GM23338 (cell line): ENCODE measurements around the gene ZEB2. TPM values are rescaled to one million over a fixed set of nuclear protein-coding genes. Genes with fewer than 3 reads are reported as not detected.

Experiments used
- ATAC-seq: fragments of 200-7000 bp; cut with Tn5 transposase; 3 replicates; pipeline ENCODE4 v1.9.1; 2020
- DNase-seq: peaks from one replicate; pipeline ENCODE4 v3.0.0-alpha.2; 2015; ENCODE audit warnings: low spot score
- H2AFZ ChIP-seq: fragments of 200-600 bp; sonication (generic); 2 replicates; pipeline ENCODE4 v1.8.0; 2016; ENCODE audit warnings: antibody characterized with exemption, mild to moderate bottlenecking, moderate library complexity
- H3F3A ChIP-seq: fragments of 200-600 bp; sonication (generic); replicated peaks from 2 replicates; pipeline ENCODE4 v1.8.0; 2017; ENCODE audit warnings: antibody characterized with exemption, mixed run types, low read depth
- H3K27ac ChIP-seq: fragments of 200-600 bp; sonication (generic); 2 replicates; pipeline ENCODE4 v1.6.1; 2016; ENCODE audit warnings: low read depth
- H3K27me3 ChIP-seq: fragments of 200-600 bp; sonication (generic); 2 replicates; pipeline ENCODE4 v1.8.0; 2016; ENCODE audit warnings: mild to moderate bottlenecking, mixed run types, moderate library complexity; ENCODE audit not compliant: insufficient read depth
- H3K36me3 ChIP-seq: fragments of 200-600 bp; sonication (generic); 2 replicates; pipeline ENCODE4 v1.8.0; 2016; ENCODE audit warnings: mild to moderate bottlenecking; ENCODE audit not compliant: insufficient read depth
- H3K4me1 ChIP-seq: fragments of 200-600 bp; sonication (generic); 2 replicates; pipeline ENCODE4 v1.8.0; 2016; ENCODE audit warnings: mild to moderate bottlenecking, moderate library complexity; ENCODE audit not compliant: insufficient read depth
- H3K4me2 ChIP-seq: fragments of 200-600 bp; sonication (generic); 2 replicates; pipeline ENCODE4 v1.7.1; 2017; ENCODE audit warnings: mixed run types
- H3K4me3 ChIP-seq: fragments of 200-600 bp; sonication (generic); 2 replicates; pipeline ENCODE4 v1.6.1; 2016; ENCODE audit warnings: mixed run types
- H3K79me2 ChIP-seq: fragments of 200-600 bp; sonication (generic); replicated peaks from 2 replicates; pipeline ENCODE4 v1.8.0; 2017; ENCODE audit warnings: mild to moderate bottlenecking; ENCODE audit not compliant: insufficient read depth
- H3K9me2 ChIP-seq: fragments of 200-600 bp; sonication (generic); 2 replicates; pipeline ENCODE4 v1.8.0; 2017; ENCODE audit not compliant: insufficient read depth
- H4K20me1 ChIP-seq: fragments of 200-600 bp; sonication (generic); replicated peaks from 2 replicates; pipeline ENCODE4 v1.8.0; 2017; ENCODE audit warnings: mild to moderate bottlenecking; ENCODE audit not compliant: insufficient read depth
- H3K27ac Mint-ChIP-seq: 2 replicates; pipeline ENCODE4 v1.8.0; 2020; ENCODE audit warnings: inconsistent platforms, mild to moderate bottlenecking, moderate library complexity, mixed read lengths
- H3K27me3 Mint-ChIP-seq: 3 replicates; pipeline ENCODE4 v1.8.0; 2022; ENCODE audit warnings: low read depth, mild to moderate bottlenecking, moderate library complexity, mixed read lengths, inconsistent platforms; ENCODE audit not compliant: insufficient read depth, poor library complexity
- H3K36me3 Mint-ChIP-seq: 3 replicates; pipeline ENCODE4 v1.8.0; 2021; ENCODE audit warnings: low read depth, mild to moderate bottlenecking, inconsistent platforms, moderate library complexity, mixed read lengths
- H3K4me1 Mint-ChIP-seq: 3 replicates; pipeline ENCODE4 v1.8.0; 2020; ENCODE audit warnings: mild to moderate bottlenecking, inconsistent platforms, mixed read lengths
- H3K4me3 Mint-ChIP-seq: 3 replicates; pipeline ENCODE4 v1.8.0; 2021; ENCODE audit warnings: moderate library complexity, mild to moderate bottlenecking, inconsistent platforms, mixed read lengths
- H3K9me3 Mint-ChIP-seq: 3 replicates; pipeline ENCODE4 v1.8.0; 2020; ENCODE audit warnings: moderate library complexity, mild to moderate bottlenecking, inconsistent platforms, mixed read lengths
- CTCF ChIP-seq, 2 experiments: fragments of 200-600 bp in 1 of 2; sonication (generic) in 1 of 2; conservative IDR thresholded peaks; 2 replicates each; pipeline versions ENCODE4 v1.5.1 to v1.6.1; 2016 to 2017; ENCODE audit warnings: antibody characterized with exemption in 2 of 2, low read depth in 2 of 2, mild to moderate bottlenecking in 2 of 2, moderate library complexity in 1 of 2
- EZH2 ChIP-seq: fragments of 200-600 bp; sonication (generic); IDR thresholded peaks from one replicate; pipeline ENCODE4 v1.8.0; 2017; ENCODE audit warnings: antibody characterized with exemption, mild to moderate bottlenecking, low read depth; ENCODE audit not compliant: unreplicated experiment
- JUNB ChIP-seq: IDR thresholded peaks from one replicate; pipeline ENCODE4 v1.6.1; 2016; ENCODE audit warnings: antibody characterized with exemption; ENCODE audit not compliant: unreplicated experiment
- NANOG ChIP-seq: IDR thresholded peaks from 2 replicates; pipeline ENCODE4 v1.6.1; 2016; ENCODE audit warnings: antibody characterized with exemption, borderline replicate concordance
- POLR2AphosphoS5 ChIP-seq: IDR thresholded peaks from 2 replicates; pipeline ENCODE4 v1.6.1; 2016; ENCODE audit warnings: antibody characterized with exemption, low read depth
- REST ChIP-seq: IDR thresholded peaks from one replicate; pipeline ENCODE4 v1.6.1; 2018; ENCODE audit warnings: antibody characterized with exemption; ENCODE audit not compliant: unreplicated experiment
- ZNF114 ChIP-seq: fragments of 250-450 bp; sonication (Bioruptor Pico); IDR thresholded peaks from 2 replicates; pipeline ENCODE4 v1.5.0; 2020; ENCODE audit warnings: mild to moderate bottlenecking, moderate library complexity
- ZNF331 ChIP-seq: fragments of 250-450 bp; sonication (Bioruptor Pico); IDR thresholded peaks from 2 replicates; pipeline ENCODE4 v1.5.0; 2020; ENCODE audit warnings: low read depth, mild to moderate bottlenecking, moderate library complexity
- ZNF462 ChIP-seq: fragments of 250-450 bp; sonication (Bioruptor Pico); IDR thresholded peaks from 2 replicates; pipeline ENCODE4 v1.5.0; 2020; ENCODE audit warnings: mild to moderate bottlenecking, moderate library complexity
- polyA plus RNA-seq: library from polyadenylated mRNA; unstranded; fragments of >200 nt; fragmentation: Nextera tagmentation; extraction: Ambion mirVana; gene quantifications from 2 replicates; pipeline ENCODE4 v1.2.1, GENCODE V29; 2016
- total RNA-seq: library from RNA; depleted of rRNA; stranded (reverse); fragments of >200 nt; shearing (Covaris generic); gene quantifications from 2 replicates; pipeline ENCODE4 v1.2.3, GENCODE V29; 2014

The ZEB2 gene
- total and polyA plus RNA-seq, 2 experiments from 2014 or later: 0.45 TPM; not detected in 1

- H3K4me3 ChIP-seq: no peak overlapping the region
- H3K4me3 Mint-ChIP-seq: no peak overlapping the region
- no peaks in the 10 kb centered on the region for H3K9me2 ChIP-seq
- peak overlapping the region; percentile 39; the same call in 1 of the 2 replicates for H3K4me2 ChIP-seq
- no peaks in the 10 kb centered on the region for H3K9me3 Mint-ChIP-seq
- H3K27me3 Mint-ChIP-seq: peaks cover under 1% of the 10 kb centered on the region
- TF ChIP-seq ZNF114 (CRISPR knock-in tag): no peak
- no peak for TF ChIP-seq JUNB
- TF ChIP-seq ZNF462 (CRISPR knock-in tag): no peak
- no peak for TF ChIP-seq REST
- TF ChIP-seq POLR2AphosphoS5: no peak
- TF ChIP-seq EZH2: no peak
- TF ChIP-seq CTCF (conservative IDR thresholded peaks at IDR 0.05; ENCODE audit: low read depth in 2 of 2): no peak
- no peak for TF ChIP-seq ZNF331
- TF ChIP-seq NANOG: no peak
- H3K36me3 Mint-ChIP-seq: no peaks in the 10 kb centered on the region
- H3F3A ChIP-seq: no peaks in the 10 kb centered on the region
- peaks cover 49% of the 10 kb centered on the region for H3K4me1 Mint-ChIP-seq
- DNase-seq (no peak), ATAC-seq (no peak)
- H3K79me2 ChIP-seq: no peaks in the 10 kb centered on the region
- no peak overlapping the region for H3K27ac Mint-ChIP-seq
- H3K27me3 ChIP-seq: no peaks in the 10 kb centered on the region
- no peak overlapping the region for H3K27ac ChIP-seq
- H2AFZ ChIP-seq: no peak overlapping the region
- peaks cover 52% of the 10 kb centered on the region for H3K4me1 ChIP-seq
- H3K36me3 ChIP-seq: no peaks in the 10 kb centered on the region
- H4K20me1 ChIP-seq: no peaks in the 10 kb centered on the region
These were observed 42.5 kb downstream of the ZEB2 start for GRCh38 chr2:144477281-144477956.
